Activated CD4-positive, alpha-beta T cell treated with anti-CD3 and anti-CD28 coated beads for 4 hours (primary cell): Measurements from ENCODE around the gene CNTN1.

Source experiments
- DNase-seq, 2 donors: peaks; one replicate each; pipeline ENCODE4 v3.0.0-alpha.2; 2020

CNTN1 gene

DNA sequence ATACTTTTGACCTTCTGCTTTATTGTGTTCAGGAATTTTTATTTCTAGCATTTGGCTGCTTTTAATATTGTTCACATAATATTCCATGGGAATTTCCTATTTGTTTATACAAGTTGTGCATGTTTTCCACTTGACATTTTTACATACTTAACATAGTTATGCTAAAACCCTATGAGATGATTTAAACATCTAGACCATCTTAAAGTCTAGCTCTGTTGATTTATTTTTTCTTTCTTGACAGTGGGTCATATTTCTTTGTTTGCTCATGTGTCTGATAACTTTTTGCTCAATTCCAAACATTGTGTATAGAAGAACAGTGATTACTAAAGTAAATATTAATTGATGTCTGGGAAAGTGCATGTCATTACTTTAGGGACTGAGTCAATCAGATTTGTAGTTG, 293.8 kb downstream of the CNTN1 start:
- DNase-seq: no peak

DNA sequence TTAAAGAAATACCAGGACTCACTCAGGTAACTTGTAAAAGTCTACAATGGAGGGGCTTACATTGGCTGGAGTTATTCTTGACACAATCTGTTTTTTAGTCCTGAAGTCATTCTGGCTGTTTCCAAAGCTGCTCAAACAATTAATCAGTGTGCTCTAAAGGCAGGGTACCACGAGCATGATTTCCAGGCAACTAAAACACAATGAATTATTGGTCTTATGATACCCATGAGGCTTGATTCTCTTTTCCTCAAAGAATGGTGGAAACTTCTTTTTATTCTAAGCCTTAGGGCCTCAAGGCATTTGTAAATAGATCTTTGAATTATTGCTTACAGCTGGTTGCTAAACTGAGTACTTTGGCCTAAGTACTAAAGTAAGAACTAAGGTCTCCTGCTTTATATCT, 296.1 kb downstream of the CNTN1 start:
- no peak for DNase-seq

DNA sequence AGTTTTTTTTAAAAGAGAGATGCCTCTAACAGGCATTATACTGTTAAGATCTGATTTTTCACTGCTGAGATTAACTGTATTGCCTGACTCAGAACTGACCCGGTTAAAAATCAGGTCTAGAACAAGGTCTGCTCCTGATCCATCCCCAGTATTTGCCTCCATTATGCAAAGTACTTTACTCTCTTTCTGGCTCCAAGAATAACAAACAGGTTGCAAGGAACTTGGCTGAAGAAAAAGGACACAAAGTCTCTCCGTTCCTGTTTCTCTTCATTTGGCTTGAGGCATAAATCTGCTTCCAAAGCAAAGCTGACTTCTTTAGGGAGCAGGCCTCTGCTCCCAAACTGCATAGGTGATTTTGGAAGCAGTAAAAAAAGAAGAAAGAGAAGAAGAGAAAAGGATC, 296.6 kb downstream of the CNTN1 start:
- DNase-seq: no peak

DNA sequence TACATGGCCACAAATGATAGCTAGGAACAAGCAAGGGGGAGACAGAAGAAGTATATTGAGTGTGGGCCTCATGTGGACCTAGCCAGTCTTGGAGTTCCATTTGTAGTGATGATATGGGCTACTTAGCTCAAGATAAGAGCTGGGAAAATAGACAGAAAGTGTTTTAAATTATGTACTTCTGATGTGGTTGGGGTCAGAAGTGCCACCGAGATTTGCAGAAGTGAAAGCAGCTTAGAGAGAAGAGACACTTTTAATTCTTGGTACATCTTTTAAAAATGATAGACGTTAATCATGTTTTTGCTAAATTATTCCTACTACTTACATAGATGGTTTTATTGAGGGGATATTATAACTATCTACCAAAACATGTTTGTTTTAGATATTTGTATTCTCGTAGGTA, 297.5 kb downstream of the CNTN1 start:
- no peak for DNase-seq

DNA sequence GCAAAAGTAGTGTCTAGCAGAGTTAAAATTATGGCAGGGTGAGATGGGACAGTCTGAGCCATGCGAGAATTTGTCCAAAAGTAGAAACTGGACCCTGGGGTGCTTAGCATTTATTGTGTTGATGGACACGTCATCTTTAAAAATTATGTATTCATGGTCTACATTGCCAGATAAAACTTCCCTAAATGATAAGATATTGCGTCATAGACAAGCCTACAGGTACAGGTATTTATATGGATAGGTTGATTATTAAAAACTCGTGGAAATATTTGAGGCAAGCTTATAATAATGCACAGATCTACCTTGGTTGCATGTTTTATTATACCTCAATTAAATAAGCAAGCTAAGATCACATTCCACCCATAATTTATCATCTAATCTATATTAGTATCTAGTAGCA, 299.9 kb downstream of the CNTN1 start:
- DNase-seq: no peak

DNA sequence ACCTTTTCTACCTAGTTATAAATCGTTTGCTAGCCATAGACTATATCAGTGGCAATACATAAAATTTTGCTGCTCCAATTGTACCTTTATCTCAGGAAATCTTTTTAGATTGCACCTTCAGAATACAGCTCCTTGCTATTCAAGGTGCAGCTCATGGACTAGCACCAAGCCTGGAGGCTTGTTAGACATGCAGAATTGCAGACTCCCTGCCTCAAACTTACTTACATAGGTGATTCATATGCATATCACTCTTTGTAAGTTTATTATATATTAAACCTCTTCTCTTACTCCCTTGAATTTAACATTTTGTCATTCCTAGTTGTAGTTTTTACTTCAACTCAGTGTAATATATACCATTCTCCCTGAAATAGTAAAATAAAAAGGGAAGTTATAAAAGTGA, 300.4 kb downstream of the CNTN1 start:
- no peak for DNase-seq

DNA sequence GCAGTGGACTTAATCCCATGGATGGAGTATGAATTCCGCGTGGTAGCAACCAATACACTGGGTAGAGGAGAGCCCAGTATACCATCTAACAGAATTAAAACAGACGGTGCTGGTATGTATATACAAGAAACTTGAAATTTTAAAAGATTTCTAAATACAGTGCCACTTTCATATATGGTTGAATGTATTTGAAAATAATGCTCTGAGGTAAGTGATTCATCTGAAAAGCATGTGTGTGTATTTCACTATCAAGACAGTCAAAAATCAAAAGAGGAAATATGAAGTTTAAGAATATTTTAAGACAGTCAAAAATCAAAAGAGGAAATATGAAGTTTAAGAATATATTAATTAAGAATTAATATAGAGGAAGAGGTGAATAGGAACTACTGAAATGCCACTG, 300.9 kb downstream of the CNTN1 start:
- no peak for DNase-seq

DNA sequence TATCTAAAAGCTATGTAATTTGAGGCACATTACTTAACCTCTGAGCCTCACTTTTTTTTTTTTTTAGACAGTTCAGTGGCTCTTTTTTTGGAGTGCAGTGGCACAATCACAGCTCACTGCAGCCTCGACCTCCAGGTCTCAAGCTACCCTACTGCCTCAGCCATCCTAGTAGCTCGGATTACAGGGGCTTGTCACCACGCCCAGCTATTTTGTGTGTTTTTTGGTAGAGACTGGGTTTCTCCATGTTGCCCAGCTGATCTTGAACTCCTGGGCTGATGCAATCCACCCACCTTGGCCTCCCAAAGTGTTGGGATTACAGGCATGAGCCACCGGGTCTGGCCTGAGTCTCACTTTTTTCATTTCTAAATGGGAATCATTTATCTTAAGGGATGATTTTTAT, 303.9 kb downstream of the CNTN1 start:
- no peak for DNase-seq

DNA sequence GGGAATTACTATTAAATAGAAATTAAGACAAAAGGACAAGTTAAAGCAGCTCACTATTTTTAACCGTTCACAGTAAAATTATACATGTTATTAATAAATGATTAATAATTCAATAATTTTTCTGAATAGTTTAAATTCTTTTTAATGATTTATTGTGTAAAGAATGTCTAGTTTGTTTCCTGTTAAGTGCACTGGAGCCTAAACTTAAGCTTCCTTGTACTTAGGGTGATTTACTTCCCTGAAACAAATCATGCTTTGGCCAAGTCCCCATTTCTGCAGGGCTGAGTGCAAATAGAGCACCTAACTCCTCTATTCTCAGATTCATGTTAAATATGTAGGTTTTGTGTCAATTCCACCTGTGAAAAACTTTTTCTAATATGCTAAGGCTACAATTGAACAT, 307.0 kb downstream of the CNTN1 start:
- no peak for DNase-seq

DNA sequence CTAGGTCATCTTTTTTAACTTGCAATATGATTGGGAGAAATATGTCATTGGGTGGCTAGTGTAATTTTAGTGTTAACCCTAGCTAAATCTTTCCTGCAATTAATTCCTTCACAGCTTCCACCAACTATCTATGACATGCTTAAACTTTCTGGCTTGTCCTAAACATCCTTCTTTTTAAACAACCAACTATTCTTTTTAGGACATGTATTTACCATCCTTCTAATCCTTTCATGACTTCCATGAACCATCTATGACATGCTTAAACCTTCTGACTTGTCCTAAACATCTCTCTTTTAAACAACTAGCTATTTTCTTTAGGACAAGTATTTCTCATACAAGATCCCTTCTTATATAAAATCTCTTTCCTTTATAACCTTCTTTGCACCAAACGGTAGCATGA, 316.2 kb downstream of the CNTN1 start:
- no peak for DNase-seq

DNA sequence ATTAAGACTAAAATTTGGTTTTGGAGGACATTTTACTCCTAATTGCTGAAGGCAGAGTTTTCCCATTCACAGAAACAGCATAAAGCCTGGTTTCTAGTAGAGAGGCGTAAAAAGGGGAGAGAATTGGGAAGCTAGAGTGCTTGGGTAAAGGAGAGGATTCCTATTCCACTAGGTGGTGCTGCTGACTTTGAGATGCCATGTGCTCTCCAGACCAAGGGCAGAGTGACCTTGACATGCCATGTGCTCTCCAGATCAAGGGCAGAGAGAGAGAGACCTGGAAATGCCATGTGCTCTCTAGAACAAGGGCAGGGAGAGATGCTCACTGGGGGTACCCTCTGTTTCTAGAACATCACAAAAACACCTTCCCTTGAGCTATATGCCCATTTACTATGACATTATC, 319.7 kb downstream of the CNTN1 start:
- DNase-seq: no peak

DNA sequence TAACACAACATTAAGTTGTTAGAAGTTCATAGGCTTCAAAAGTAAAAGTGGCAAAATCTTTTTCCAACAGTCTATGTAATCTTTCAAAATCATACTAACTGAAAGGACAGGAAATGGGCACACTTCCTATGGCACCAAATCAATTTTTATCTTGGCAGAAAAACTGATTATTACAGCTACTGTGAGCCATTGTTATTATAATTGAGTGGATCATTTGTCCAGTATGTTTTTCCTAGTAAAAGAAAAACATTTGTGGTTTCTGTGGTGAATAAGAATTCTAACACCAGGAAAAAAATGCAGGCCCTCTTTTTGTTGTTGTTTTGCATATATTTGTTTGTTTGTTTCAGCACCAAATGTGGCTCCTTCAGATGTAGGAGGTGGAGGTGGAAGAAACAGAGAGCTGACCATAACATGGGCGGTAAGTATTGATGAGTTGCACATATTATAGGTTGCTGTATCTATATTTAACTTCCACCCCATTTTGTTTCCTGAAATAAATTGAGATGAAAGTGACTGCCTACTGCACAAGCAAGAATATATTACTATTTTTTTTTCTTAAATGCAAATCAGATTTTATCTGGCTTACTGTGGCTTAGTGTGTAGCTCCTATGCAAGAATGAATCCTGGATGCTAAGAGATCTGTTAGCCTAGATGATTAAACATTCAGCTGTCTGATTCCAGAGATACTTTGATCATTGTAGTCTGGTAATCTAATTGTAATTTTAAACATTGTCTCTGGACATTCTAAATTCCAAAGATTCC, 321.8 kb downstream of the CNTN1 start:
- no peak for DNase-seq

DNA sequence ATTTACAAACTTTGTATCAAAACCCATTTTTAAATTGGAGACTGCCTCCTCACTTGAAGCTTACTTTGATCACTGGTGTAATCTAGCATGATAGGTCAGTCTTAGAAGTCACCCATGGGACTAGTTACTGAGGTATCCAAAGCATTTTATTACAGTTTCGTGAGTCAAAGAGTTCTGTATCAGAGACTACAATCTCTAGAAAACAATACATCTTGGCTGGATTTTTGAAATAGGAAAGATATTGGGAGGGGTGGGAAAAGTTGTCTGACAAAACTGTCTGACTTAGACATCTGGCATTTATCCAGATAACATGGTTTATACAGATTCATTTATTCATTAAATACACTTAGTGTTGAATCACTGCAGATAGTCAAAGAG, 322.4 kb downstream of the CNTN1 start:
- no peak for DNase-seq

DNA sequence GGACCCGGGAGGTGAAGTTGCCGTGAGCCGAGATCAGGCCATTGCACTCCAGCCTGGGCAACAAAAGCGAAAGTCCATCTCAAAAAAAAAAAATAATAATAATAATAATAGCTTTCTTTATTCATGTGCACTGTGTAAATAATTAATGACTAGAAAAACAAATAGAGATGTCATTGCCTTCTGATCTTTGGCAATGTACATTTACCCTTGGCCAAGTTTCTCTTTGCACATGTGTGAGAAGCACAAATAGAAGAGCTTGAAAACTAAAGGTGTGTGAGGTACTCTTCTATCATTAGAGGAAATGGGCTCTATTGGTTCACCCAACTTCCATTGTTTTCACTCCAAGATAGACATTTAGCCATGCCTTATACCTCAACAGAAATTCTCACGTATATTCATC, 325.8 kb downstream of the CNTN1 start:
- no peak for DNase-seq

DNA sequence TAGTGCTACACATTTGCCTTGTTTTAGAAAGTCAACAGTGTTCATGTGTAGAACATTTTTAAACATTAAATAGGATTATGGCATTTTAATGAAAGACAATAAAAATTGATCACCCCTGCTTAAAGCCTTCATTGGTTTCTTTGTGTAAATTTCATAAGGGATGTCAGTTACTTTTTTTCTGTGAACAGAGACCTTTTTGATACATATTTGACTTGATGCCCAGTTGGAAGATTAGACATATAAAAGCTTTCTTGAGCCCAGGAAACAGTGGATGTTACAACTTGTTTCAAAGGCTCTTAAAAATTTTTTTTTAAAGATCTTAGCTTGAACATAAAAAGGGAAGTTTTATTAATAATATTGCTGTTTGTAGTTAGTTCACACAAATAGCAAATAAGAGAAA, 327.2 kb downstream of the CNTN1 start:
- no peak for DNase-seq

DNA sequence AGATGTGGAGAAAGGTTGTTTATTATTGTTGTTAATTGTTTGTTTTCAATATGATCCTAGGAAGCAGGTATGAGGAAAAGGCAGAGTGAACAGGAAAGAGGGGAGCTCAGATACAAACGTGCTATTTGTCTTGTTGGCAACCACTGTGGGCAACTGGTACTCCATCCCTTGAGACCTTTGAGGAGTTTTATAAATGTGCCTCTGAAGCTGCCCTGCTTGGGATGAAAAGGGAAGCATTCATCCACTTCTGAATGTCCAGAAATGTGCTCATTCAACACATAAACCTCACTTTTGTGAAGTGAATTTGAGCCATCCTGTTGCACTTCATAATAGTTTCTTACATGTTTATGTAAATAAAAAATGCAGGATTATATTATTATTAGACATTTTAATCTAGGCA, 331.6 kb downstream of the CNTN1 start:
- DNase-seq: no peak

DNA sequence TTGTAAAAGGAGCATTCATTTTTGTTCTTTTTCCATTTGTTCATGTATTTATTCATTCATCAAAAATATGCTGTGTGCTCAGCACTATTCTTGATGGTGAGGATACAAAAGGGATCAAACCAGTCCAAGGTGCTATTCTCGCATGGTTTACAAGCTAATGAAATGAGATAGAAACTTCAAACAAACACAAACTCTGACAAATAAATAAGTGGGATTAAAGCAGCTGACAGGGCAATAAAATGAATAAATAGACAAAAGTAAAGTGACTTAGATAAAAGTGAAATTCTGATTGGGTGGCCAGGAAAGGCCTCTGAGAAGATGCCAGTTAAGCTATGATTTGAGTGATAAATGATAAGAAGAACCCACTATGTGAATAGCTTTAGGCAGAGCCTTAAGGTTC, 333.9 kb downstream of the CNTN1 start:
- no peak for DNase-seq

DNA sequence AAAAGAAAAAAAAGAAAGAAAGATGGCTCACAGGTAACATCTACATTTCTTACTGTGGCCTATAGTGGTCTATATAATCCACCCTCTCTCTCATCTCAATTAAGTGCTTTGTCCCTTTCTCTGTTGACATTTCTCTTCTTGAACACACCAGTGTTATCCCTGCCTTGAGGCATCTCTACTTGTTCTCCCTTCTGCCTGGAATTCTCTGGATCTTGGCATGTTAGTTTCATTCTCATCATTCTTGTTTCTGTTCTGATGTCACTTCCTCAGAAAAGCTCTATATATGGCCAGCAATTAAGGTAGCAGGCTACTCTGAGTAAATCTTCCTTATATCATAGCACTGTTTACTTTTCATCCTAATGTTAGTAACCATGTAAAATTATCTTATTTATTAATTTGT, 340.1 kb downstream of the CNTN1 start:
- no peak for DNase-seq

DNA sequence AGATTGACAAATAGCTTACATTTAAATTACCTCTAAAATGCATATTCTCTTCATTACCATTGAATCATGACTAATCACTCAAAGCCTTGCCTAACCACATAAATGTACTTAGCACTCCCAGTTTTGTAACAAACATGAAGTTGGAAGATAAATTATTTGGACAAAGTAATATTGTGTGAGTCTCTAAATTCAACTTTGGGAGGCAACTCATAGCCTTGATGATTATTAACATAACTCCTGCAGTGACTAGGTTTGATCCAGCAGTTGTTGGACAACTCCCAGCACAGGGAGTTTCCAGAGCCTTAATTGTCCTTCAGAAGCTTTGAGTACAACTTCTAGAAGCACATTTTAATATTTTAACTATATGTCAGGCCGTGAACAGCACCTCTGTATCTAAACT, 342.4 kb downstream of the CNTN1 start:
- DNase-seq: no peak

DNA sequence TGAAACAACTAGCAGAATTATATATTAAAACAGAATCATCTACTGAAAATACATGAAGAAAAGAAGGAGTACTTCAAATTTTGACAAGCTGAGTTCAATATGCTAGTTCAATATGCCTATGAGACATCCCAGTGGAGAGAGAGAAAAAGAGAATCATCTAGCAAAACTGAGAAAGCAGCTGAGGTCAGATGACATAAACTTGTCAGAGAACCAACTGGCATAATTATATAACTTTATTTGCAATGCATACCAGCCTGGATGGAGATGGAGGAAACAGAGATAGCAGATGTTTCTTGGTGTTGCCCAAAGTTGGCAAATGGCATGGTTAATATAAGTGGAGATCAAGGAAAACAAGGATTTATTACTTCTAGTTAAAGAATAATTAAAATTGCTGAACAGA, 347.2 kb downstream of the CNTN1 start:
- no peak for DNase-seq

DNA sequence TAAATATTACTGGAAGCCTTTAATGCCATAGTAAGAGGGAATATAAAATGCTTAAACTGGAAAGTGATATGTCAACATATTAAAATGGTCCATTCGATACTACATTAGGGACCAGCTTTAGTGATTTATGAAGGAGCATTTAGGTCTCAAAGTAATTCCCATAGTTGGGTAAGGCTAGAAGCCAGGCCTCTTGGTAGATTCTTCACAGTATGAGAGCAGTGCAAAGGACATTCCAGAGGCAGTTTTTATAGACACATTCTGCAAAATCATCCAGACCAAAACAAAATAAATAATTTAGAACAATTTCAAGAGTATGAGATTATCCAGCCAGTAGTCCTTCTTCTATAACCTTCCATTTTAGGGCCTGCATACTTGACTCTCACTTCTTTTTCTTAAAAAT, 353.3 kb downstream of the CNTN1 start:
- DNase-seq: no peak

DNA sequence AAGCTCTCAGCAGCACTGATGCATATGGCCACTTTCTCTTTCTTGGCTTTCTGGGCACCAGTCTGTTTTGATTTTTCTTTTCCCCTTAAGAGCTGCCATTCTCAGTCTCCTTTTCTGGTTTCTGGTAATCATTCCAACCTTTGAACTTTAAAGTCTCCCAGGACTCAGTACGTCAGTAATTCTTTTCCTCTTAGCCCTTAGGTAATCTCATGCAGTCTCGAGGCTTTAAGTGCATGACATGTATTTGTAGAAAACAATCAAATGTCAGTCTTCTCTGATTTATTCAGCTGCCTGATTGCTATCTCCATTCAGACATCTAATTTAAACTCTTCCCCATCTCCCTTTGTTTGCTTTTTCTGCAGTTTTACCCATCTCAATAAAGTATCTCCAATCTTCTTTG, 356.8 kb downstream of the CNTN1 start:
- no peak for DNase-seq

DNA sequence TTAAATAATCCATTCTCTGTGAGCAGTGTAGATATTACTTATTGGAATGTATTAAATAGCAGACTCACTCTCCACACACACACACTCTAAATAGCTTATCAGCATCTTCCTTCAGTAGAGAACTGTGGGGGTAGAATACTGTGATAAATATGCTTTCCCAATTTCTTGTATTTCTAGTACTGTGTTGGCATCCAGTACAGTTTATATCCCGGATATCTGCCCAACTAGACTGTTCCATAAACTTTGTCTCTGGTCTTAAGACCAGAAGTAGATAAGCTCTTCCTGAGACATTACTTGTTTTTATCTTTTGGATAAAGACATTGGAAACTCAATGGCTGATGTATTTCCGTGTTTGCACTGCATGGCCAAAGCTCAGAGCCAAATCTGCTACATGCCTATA, 359.7 kb downstream of the CNTN1 start:
- DNase-seq: no peak

DNA sequence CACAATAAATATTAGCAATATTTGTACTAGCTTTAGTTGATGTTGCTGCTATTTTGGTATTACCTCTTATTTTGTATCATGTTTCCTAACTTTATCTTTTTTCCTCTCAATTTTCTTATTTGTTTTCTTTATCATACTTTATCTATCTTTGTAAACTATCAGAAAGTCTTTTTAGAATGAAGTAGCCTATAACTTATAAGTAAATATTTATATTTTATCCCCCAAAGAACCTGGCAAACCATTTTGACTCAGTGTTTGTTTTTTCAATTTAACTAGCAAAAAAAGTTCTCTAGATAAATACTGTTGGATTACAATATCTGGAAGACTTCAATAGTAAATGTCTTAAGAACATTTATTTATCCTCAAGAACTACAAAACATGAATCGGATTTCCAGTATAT, 360.2 kb downstream of the CNTN1 start:
- DNase-seq: no peak

DNA sequence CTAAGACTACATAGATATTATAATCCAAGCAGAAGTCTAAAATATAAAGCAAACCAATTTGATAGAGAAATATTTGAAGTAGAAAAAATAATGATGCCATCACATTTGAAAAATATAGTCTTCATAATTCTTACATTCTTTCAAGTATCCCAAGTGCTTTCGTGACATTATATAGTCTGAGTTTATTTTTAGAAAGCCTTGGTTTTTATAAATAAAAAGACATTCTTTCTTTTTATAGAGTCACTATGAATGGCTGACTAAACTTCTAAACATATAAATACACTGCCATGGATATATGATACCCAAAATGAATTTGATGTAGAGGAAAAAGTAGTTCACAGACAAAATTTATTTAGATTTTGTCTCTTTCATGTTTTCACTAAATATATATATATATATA, 360.8 kb downstream of the CNTN1 start:
- DNase-seq: no peak
